Measurements from ENCODE around the gene UIMC1.
"Not testable (repeated sequence)": the region's sequence is repeated elsewhere in the genome, so short reads cannot be mapped to it uniquely, and the experiment has no call there.

The UIMC1 gene

GRCh38 chr5:177005619-177006264, 837 bp downstream of the UIMC1 start:
- peak; percentile 52 to 57 for DNase-seq

- DNase-seq, result no peak
These were observed 1.6 kb downstream of the UIMC1 start for GRCh38 chr5:177004961-177005360.

- DNase-seq, result no peak
These were observed 2.9 kb downstream of the UIMC1 start for GRCh38 chr5:177003649-177004048.

GRCh38 chr5:176999526-176999925, 7.1 kb downstream of the UIMC1 start:
- DNase-seq, result not testable (repeated sequence)

GRCh38 chr5:176998828-176999227, 7.8 kb downstream of the UIMC1 start:
- no peak for DNase-seq

GRCh38 chr5:176996780-176997179, 9.8 kb downstream of the UIMC1 start:
- no peak for DNase-seq

- peak in 1 of 2 donors; percentile 13 for DNase-seq
These were observed 10.4 kb downstream of the UIMC1 start for GRCh38 chr5:176995896-176996767.

- DNase-seq, result no peak
These were observed 11.5 kb downstream of the UIMC1 start for GRCh38 chr5:176995122-176995490.

- peak; percentile 9 to 78 for DNase-seq
These were observed 12.0 kb downstream of the UIMC1 start for GRCh38 chr5:176994460-176995121.

- not testable (repeated sequence) for DNase-seq
These were observed 13.5 kb downstream of the UIMC1 start for GRCh38 chr5:176993081-176993480.

- DNase-seq, result no peak
These were observed 19.0 kb downstream of the UIMC1 start for GRCh38 chr5:176987583-176987982.

- no peak for DNase-seq
These were observed 20.3 kb downstream of the UIMC1 start for GRCh38 chr5:176986280-176986679.

- DNase-seq, result peak; percentile 51 to 60
These were observed 21.1 kb downstream of the UIMC1 start for GRCh38 chr5:176985516-176985915.

- DNase-seq, result not testable (repeated sequence)
These were observed 22.4 kb downstream of the UIMC1 start for GRCh38 chr5:176984176-176984575.

GRCh38 chr5:176983593-176983992, 23.0 kb downstream of the UIMC1 start:
- DNase-seq, result not testable (repeated sequence)

- not testable (repeated sequence) for DNase-seq
These were observed 23.5 kb downstream of the UIMC1 start for GRCh38 chr5:176983112-176983511.

- DNase-seq, result no peak
These were observed 25.8 kb downstream of the UIMC1 start for GRCh38 chr5:176980818-176981217.

GRCh38 chr5:176979669-176980068, 26.9 kb downstream of the UIMC1 start:
- DNase-seq, result no peak

- no peak for DNase-seq
These were observed 40.9 kb downstream of the UIMC1 start for GRCh38 chr5:176965633-176966032.

GRCh38 chr5:176959051-176959450, 47.5 kb downstream of the UIMC1 start:
- DNase-seq, result peak in 1 of 2 donors; percentile 63

- DNase-seq, result no peak
These were observed 49.8 kb downstream of the UIMC1 start for GRCh38 chr5:176956756-176957155.

GRCh38 chr5:176955895-176956294, 50.7 kb downstream of the UIMC1 start:
- DNase-seq, result no peak

- no peak for DNase-seq
These were observed 52.5 kb downstream of the UIMC1 start for GRCh38 chr5:176954050-176954449.

Data from CD4-positive, alpha-beta T cell treated with Interleukin-4 for 1 hour (primary cell).